CD4-positive, alpha-beta memory T cell (primary cell): Measurements from ENCODE around the gene ELAVL3. TPM values are rescaled to one million over a fixed set of nuclear protein-coding genes. Genes with fewer than 3 reads are reported as not detected.
"Not testable (repeated sequence)": the region's sequence is repeated elsewhere in the genome, so short reads cannot be mapped to it uniquely, and the experiment has no call there.

Experiments used
- CTCF ChIA-PET: fragments of 350-600 bp; sonication (Branson Sonifier 250); formaldehyde crosslinking; loops from one replicate; lab custom pipeline; 2021; ENCODE audit warnings: inconsistent platforms; ENCODE audit not compliant: partially characterized antibody; lab: Charles Lee
- POLR2A ChIA-PET: fragments of 350-600 bp; sonication (Branson Sonifier 250); formaldehyde crosslinking; loops from one replicate; lab custom pipeline; 2021; ENCODE audit not compliant: partially characterized antibody; lab: Charles Lee
- DNase-seq, 5 donors: peaks; one replicate each; pipeline versions ENCODE4 v3.0.0 to v3.0.0-alpha.2; 2020 to 2022; ENCODE audit warnings: mixed read lengths in 1 of 5
- H3K27ac ChIP-seq: one replicate; pipeline ENCODE4 v1.7.0; 2013; ENCODE audit warnings: low read depth, low read length
- H3K27me3 ChIP-seq: 2 replicates; pipeline ENCODE4 v1.7.0; 2013; ENCODE audit warnings: mild to moderate bottlenecking, low read length, moderate library complexity; ENCODE audit not compliant: insufficient read depth
- H3K36me3 ChIP-seq: 2 replicates; pipeline ENCODE4 v1.7.0; 2013; ENCODE audit warnings: mild to moderate bottlenecking, low read length, moderate library complexity; ENCODE audit not compliant: insufficient read depth
- H3K4me1 ChIP-seq: 2 replicates; pipeline ENCODE4 v1.7.0; 2013; ENCODE audit warnings: mild to moderate bottlenecking, low read length, moderate library complexity; ENCODE audit not compliant: insufficient read depth
- H3K4me3 ChIP-seq, 2 donors: one replicate each; pipeline ENCODE4 v1.7.0; 2013; ENCODE audit warnings: low read length in 2 of 2, mild to moderate bottlenecking in 1 of 2
- H3K9me3 ChIP-seq, 2 donors: one replicate each; pipeline ENCODE4 v1.7.0; 2013; ENCODE audit warnings: low read length in 2 of 2, control low read depth in 1 of 2; ENCODE audit not compliant: control insufficient read depth in 1 of 2
- H3K27ac Mint-ChIP-seq, 7 donors: one replicate each; pipeline ENCODE4 v1.8.0; 2020 to 2021; ENCODE audit warnings: mixed read lengths in 7 of 7, mild to moderate bottlenecking in 6 of 7, inconsistent platforms in 3 of 7, moderate library complexity in 3 of 7
- H3K27me3 Mint-ChIP-seq, 2 donors: one replicate each; pipeline ENCODE4 v1.8.0; 2020 to 2021; ENCODE audit warnings: mixed read lengths in 2 of 2
- H3K36me3 Mint-ChIP-seq, 2 donors: one replicate each; pipeline ENCODE4 v1.8.0; 2020 to 2021; ENCODE audit warnings: mixed read lengths in 2 of 2, inconsistent platforms in 1 of 2, mild to moderate bottlenecking in 1 of 2
- H3K4me1 Mint-ChIP-seq, 4 donors: one replicate each; pipeline ENCODE4 v1.8.0; 2020 to 2021; ENCODE audit warnings: mixed read lengths in 4 of 4, mild to moderate bottlenecking in 1 of 4
- H3K4me3 Mint-ChIP-seq, 8 donors: one replicate each; pipeline ENCODE4 v1.8.0; 2020 to 2021; ENCODE audit warnings: mixed read lengths in 8 of 8, mild to moderate bottlenecking in 7 of 8, moderate library complexity in 6 of 8, inconsistent platforms in 3 of 8
- H3K9me3 Mint-ChIP-seq, 8 donors: one replicate each; pipeline ENCODE4 v1.8.0; 2020 to 2021; ENCODE audit warnings: mixed read lengths in 8 of 8, mild to moderate bottlenecking in 5 of 8, inconsistent platforms in 3 of 8, moderate library complexity in 1 of 8
- intact Hi-C: fragments of 100-400 bp; cut with micrococcal nuclease; formaldehyde crosslinking; loops from one replicate; pipeline ENCODE4 v1.15.1; 2023
- polyA plus RNA-seq, 2 donors: library from polyadenylated mRNA; unstranded; fragments of 300-500 nt; fragmentation: Illumina TruSeq; gene quantifications; one replicate each; pipeline ENCODE4 v1.2.3, GENCODE V29; 2021
- total RNA-seq, 2 experiments: library from RNA; stranded (reverse); gene quantifications; one replicate each; pipeline ENCODE4 v1.2.3, GENCODE V29; 2021

The ELAVL3 gene
- total and polyA plus RNA-seq, 4 experiments from 2014 or later, result not detected

- Histone ChIP-seq H3K9me3 (no peaks in the 10 kb centered on the region), H3K36me3 (no peaks in the 10 kb centered on the region), H3K4me1 (no peaks in the 10 kb centered on the region), H3K4me3 (no peak overlapping the region), H3K27ac (no peak overlapping the region), H3K27me3 (no peaks in the 10 kb centered on the region)
- Mint-ChIP-seq H3K27ac (no peak overlapping the region), H3K9me3 (no peaks in the 10 kb centered on the region), H3K4me3 (no peak overlapping the region), H3K27me3 (peaks cover 9 to 13% of the 10 kb centered on the region in 2 donors), H3K36me3 (no peaks in the 10 kb centered on the region), H3K4me1 (peaks cover 0 to 4% (median 2%) of the 10 kb centered on the region in 4 donors)
- ChIA-PET CTCF (interaction anchor here (1.3 kb wide), 1 partner anchor 23 kb away, joined by 4 read pairs; no protein-coding TSS in a partner anchor), POLR2A (no interaction called here)
- intact Hi-C loops, result no loop called here
- no peak for DNase-seq
These were observed 20.6 kb downstream of the ELAVL3 start for GRCh38 chr19:11460207-11460606.

GRCh38 chr19:11458912-11459311 is 21.9 kb downstream of the ELAVL3 start:
- H3K4me1 Mint-ChIP-seq, H3K9me3 ChIP-seq, H3K4me3 ChIP-seq, H3K27me3 ChIP-seq, DNase-seq, H3K27ac ChIP-seq, H3K4me3 Mint-ChIP-seq, H3K27ac Mint-ChIP-seq, H3K36me3 ChIP-seq, intact Hi-C loops, H3K4me1 ChIP-seq, H3K36me3 Mint-ChIP-seq, H3K9me3 Mint-ChIP-seq: not testable (repeated sequence)
- CTCF ChIA-PET, result interaction anchor here (1.3 kb wide), 1 partner anchor 24 kb away, joined by 4 read pairs; no protein-coding TSS in a partner anchor
- peaks cover 9 to 13% of the 10 kb centered on the region in 2 donors for H3K27me3 Mint-ChIP-seq
- POLR2A ChIA-PET, result interaction anchor here (0.6 kb wide), 1 partner anchor 10 kb away, joined by 3 read pairs; no protein-coding TSS in a partner anchor

- intact Hi-C loops, result no loop called here
- Histone ChIP-seq H3K4me3 (no peak overlapping the region), H3K9me3 (no peaks in the 10 kb centered on the region), H3K27me3 (no peaks in the 10 kb centered on the region), H3K4me1 (no peaks in the 10 kb centered on the region), H3K27ac (no peak overlapping the region), H3K36me3 (no peaks in the 10 kb centered on the region)
- DNase-seq, result no peak
- H3K4me1 Mint-ChIP-seq, result peaks cover 0 to 4% (median 1%) of the 10 kb centered on the region in 4 donors
- CTCF ChIA-PET, result no interaction called here
- H3K4me3 Mint-ChIP-seq, result no peak overlapping the region
- H3K27me3 Mint-ChIP-seq, result peaks cover 9 to 13% of the 10 kb centered on the region in 2 donors
- peak overlapping the region in 2 of 7 donors; percentile 21 to 57 for H3K27ac Mint-ChIP-seq
- POLR2A ChIA-PET, result interaction anchor here (0.6 kb wide), 1 partner anchor 10 kb away, joined by 3 read pairs; no protein-coding TSS in a partner anchor
- H3K36me3 Mint-ChIP-seq, result no peaks in the 10 kb centered on the region
- H3K9me3 Mint-ChIP-seq, result no peaks in the 10 kb centered on the region
These were observed 22.5 kb downstream of the ELAVL3 start for GRCh38 chr19:11458236-11458900.

- no peak overlapping the region for H3K4me3 Mint-ChIP-seq
- H3K9me3 ChIP-seq, result no peaks in the 10 kb centered on the region
- no peaks in the 10 kb centered on the region for H3K4me1 ChIP-seq
- CTCF ChIA-PET, result no interaction called here
- POLR2A ChIA-PET, result no interaction called here
- H3K27me3 Mint-ChIP-seq, result peaks cover 9 to 13% of the 10 kb centered on the region in 2 donors
- no peaks in the 10 kb centered on the region for H3K9me3 Mint-ChIP-seq
- intact Hi-C loops, result no loop called here
- H3K27ac Mint-ChIP-seq, result no peak overlapping the region
- H3K36me3 ChIP-seq, result no peaks in the 10 kb centered on the region
- no peaks in the 10 kb centered on the region for H3K36me3 Mint-ChIP-seq
- no peak overlapping the region for H3K27ac ChIP-seq
- H3K4me3 ChIP-seq, result no peak overlapping the region
- no peak for DNase-seq
- no peaks in the 10 kb centered on the region for H3K4me1 Mint-ChIP-seq
- no peaks in the 10 kb centered on the region for H3K27me3 ChIP-seq
These were observed 23.0 kb downstream of the ELAVL3 start for GRCh38 chr19:11457831-11458230.

- Histone ChIP-seq H3K27me3 (no peaks in the 10 kb centered on the region), H3K36me3 (no peaks in the 10 kb centered on the region), H3K4me3 (no peak overlapping the region), H3K9me3 (no peaks in the 10 kb centered on the region), H3K4me1 (no peaks in the 10 kb centered on the region), H3K27ac (no peak overlapping the region)
- ChIA-PET CTCF (no interaction called here), POLR2A (no interaction called here)
- Mint-ChIP-seq H3K4me3 (no peak overlapping the region), H3K27me3 (peaks cover 9 to 13% of the 10 kb centered on the region in 2 donors), H3K27ac (no peak overlapping the region), H3K9me3 (no peaks in the 10 kb centered on the region), H3K36me3 (no peaks in the 10 kb centered on the region), H3K4me1 (peaks cover 0 to 1% (median 0%) of the 10 kb centered on the region in 4 donors)
- intact Hi-C loops, result no loop called here
- no peak for DNase-seq
These were observed 23.7 kb downstream of the ELAVL3 start for GRCh38 chr19:11457115-11457514.

GRCh38 chr19:11456659-11457058 is 24.2 kb downstream of the ELAVL3 start:
- CTCF ChIA-PET, result no interaction called here
- Histone ChIP-seq H3K27ac (no peak overlapping the region), H3K4me1 (no peaks in the 10 kb centered on the region), H3K27me3 (no peaks in the 10 kb centered on the region), H3K9me3 (no peaks in the 10 kb centered on the region), H3K4me3 (no peak overlapping the region), H3K36me3 (no peaks in the 10 kb centered on the region)
- peaks cover 9 to 13% of the 10 kb centered on the region in 2 donors for H3K27me3 Mint-ChIP-seq
- peaks cover 0 to 1% (median 0%) of the 10 kb centered on the region in 4 donors for H3K4me1 Mint-ChIP-seq
- intact Hi-C loops, result no loop called here
- H3K36me3 Mint-ChIP-seq, result no peaks in the 10 kb centered on the region
- no peak overlapping the region for H3K27ac Mint-ChIP-seq
- POLR2A ChIA-PET, result no interaction called here
- H3K4me3 Mint-ChIP-seq, result no peak overlapping the region
- no peaks in the 10 kb centered on the region for H3K9me3 Mint-ChIP-seq
- DNase-seq, result no peak

GRCh38 chr19:11455233-11455554 is 25.7 kb downstream of the ELAVL3 start:
- DNase-seq, H3K27me3 Mint-ChIP-seq, H3K27me3 ChIP-seq, H3K9me3 ChIP-seq, H3K27ac ChIP-seq, H3K4me3 Mint-ChIP-seq, H3K36me3 Mint-ChIP-seq, H3K4me1 Mint-ChIP-seq, H3K4me1 ChIP-seq, intact Hi-C loops, H3K36me3 ChIP-seq, H3K4me3 ChIP-seq, H3K27ac Mint-ChIP-seq, H3K9me3 Mint-ChIP-seq: not testable (repeated sequence)
- ChIA-PET CTCF (interaction anchor here (1.0 kb wide), 1 partner anchor 12 kb away, joined by 3 read pairs; no protein-coding TSS in a partner anchor), POLR2A (interaction anchor here (0.7 kb wide), 1 partner anchor 26 kb away, joined by 3 read pairs; the partner anchor contains the start of gene ELAVL3)
